ENCODE measurements around the gene ANO7.

Gene ANO7

DNA sequence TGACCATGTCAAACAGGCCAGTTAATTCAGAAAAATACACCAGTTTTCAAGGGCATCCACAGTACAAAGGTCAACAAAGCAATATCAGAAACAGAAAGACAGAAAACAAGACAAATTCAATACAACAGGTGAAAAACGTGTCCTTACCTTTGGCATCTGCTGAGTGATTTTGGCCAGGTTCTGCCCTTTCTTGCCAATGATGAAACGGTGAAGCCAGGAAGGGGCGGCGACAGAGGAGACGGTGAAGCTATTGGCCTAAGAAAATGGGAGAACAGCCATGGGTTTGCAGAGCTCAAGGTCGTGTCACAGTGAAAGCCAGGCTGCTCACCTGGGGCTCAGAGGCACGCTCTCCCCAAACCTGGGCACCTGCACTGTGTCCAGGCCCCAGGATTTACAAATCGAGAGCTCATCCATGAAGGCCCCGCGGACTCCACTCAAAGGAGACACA, 66.5 kb downstream of the ANO7 start:
- no peak for DNase-seq (ENCODE audit: low read depth)

DNA sequence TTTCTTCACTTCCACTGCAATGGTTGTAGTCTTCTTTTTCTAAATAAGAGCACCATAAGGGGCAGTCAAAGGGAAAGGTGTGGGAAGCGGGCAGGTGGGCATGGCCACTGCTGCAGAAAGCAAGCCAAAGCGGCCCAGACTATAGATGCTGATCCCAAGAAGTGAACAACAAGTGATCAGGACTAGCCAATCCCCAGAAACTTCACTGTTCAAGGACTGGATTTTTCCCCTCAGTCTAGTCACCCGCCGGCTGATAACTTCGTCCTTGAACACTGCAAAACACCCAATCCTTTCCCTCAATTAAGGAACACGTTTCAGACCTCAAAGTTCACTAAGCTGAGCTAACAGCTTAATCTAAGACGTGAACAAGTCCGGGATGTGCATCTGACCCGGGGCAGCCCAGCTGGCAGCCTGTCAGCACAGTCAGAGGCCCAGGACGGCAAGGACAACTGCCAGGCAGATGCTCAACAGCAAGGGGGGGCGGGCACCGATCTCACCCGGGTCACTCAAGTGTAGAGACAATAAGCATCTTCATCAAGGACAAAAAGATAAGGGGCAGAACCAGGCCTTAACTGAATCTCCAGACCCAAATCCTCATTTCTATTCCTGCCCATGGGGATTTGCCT, 67.2 kb downstream of the ANO7 start:
- no peak for DNase-seq (ENCODE audit: low read depth)

DNA sequence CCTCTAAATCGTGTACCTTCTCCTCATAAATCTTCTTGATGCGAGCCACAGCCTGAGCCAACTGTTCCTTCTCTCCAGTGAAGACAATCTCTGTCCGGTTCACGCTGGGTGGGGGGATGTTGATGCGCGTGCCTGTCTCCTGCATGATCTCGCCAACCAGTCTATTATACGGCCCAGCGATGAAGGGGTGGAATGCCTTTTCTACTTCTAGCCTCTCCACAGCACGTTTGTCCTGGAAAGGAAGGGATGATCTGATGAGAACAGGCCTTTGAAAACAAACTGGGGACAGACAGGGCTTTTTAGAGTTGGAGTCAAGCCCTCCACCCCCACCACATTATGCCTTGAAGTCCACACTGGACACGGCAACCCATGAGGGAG, 67.7 kb downstream of the ANO7 start:
- DNase-seq (ENCODE audit: low read depth), result no peak

DNA sequence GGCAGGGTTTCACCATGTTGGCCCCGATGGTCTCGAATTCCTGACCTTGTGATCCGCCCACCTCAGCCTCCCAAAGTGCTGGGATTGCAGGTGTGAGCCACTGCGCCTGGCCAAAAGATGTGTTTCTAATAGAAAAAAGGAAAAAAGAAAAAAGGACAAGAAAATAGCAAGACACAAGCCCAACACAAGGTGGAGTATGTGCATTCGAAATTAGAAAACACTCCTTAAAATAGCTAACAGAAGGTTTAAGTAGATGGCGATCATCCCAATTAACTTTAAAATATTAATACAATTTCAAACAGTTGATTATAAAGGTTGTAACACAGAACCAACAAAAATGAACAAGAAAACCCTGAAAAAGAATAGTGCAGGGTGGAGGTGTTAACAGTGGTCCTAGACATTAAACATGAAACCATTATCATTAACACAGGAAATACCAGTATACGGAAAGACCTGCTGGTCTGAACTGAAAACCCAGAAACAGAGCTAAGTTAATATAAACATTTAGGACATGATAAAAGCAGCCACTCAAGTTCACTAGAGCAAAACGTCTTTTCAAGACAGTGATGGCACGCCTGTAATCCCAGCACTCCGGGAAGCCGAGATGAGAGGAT, 69.0 kb downstream of the ANO7 start:
- no peak for DNase-seq (ENCODE audit: low read depth)

DNA sequence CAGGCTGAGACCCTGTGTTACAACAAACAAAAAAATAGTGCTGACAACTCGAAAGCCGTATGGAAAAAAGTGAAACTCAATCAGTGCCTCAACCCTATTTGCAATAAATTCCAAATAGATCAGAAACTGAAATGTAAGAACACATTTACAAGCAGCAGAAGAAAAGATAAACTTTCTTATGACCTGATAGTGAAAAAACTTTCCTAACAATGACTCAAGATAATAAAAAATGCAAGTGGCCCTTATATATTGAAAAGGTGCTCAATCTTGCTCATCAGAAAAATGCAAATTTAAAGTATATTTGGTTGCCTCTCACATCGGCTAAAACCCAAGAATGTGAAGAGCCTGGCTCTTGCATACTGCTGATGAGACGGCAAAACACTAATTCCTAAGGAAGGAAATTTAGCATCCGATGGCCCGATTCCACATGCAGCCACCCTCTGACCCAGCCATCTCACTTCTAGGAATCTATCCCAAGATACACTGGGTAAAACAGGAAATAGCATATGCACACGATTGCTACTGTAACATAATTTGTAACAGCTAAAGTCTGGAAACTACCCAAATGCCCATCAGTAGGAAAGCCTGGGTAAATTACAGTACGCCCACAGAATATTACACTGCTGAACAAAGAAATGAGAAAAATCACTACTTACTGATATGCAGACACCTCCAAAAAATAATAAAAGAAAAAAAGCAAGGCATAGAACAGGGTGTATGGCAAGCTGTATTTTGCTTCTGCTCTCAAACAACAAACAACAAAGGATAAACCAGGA, 70.2 kb downstream of the ANO7 start:
- DNase-seq (ENCODE audit: low read depth), result no peak

DNA sequence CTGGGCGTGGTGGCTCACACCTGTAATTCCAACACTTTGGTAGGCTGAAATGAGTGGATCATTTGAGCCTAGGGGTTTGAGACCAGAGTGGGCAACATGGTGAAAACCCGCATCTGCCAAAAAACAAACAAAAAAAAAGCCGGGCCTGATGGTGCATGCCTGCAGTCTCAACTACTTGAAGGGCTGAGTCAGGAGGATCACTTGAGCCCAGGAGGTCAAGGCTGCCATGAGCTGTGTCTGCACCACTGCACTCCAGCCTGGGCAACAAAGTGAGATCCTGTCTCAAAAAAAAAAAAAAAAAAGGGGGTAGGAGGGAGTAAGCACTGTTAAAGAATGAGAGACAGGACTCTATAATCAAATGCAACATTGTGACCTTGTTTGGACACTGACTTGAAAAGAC, 72.4 kb downstream of the ANO7 start:
- DNase-seq (ENCODE audit: low read depth), result no peak

DNA sequence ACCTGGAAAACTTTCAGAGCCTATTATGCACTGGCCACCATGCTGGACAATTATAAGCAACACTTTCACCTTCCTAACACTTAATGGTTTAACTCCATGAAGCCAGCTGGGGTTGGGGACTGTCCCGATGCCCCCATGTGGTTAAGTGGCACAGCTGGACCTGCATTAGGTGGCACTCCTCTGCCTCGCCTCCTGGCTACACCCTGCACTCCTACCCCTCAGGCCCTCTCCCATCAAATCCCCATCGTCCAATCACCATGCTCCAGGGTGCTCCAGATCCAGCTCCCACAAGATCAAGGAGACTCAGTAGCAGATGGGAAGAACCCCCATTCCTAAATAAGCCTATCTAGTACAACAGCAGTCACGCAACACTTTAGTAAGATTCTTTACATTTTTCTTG, 73.2 kb downstream of the ANO7 start:
- DNase-seq (ENCODE audit: low read depth), result no peak

DNA sequence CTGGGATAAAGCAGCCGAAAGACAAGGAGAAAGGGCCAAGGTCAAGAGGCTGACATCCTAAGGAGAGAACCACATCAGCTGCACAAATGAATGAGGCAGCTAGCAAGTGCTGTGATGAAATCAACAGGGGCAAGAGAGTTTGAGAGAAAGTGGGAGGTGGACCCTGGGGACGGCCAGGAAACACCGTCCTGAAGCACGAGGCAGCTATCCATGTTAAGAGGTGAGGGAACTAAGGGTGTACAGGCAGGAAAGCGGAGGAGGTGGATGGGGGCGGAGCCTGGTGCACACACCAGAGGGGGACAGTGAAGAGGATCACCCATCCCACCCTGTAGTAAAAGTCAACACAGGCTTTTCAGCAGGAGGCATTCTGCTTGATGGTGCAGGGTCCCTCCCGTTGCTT, 74.6 kb downstream of the ANO7 start:
- no peak for DNase-seq (ENCODE audit: low read depth)

DNA sequence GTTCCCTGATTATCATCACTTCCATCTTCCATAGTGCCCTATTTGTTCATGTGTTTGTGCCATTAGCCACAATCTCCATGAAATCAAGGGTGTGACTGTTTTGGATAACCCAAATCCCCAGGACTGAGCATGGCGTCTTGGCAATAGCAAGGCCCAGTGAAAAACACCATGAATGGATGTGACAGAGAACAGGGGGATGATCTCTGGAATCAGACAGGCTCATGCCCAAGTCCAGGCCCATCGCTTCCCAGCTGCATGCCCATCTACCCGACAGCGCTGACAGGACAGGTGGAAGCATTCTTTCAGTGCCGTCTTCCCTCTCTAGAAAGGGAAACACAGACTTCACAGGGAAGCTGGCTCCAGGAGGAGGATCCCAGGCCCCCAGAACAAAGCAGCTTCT, 77.0 kb downstream of the ANO7 start:
- no peak for DNase-seq (ENCODE audit: low read depth)

DNA sequence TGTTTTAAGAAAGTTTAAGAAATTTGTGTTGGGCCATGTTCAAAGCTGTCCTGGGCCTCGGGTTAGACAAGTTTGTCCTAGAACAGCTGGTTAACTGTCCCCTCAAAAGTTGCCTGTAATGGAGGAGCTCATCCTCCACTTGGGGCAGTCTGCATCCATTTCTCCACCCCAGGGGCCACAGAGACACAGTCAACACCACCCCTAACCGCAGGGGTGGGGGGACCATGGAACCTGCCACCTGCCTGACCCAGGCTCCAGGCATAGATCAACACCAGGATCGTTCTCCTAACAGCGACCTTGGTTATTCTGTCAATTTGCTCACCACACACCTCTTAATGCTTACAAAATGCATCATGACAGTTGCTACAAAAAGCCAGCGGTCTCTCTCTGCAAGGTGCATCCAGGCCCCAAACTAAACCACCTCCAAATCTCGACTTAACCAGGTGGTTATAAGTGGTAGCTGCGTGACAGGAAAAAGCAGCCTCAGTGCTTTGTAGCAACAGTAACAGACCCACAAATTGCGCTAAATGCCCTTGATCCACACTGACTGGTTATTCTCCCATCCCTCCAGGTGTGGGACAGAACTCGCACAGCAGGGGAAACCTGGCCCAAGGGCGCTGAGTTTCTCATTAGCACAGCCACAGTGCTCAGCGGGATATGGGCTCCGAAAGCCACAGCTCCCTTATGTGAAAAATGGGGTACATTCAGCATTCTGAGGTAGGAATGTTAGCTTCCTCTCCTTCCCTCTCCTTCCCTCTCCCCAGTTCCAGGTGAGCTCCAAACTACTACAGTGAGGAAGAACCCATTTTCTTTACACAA, 79.0 kb downstream of the ANO7 start:
- no peak for DNase-seq (ENCODE audit: low read depth)

DNA sequence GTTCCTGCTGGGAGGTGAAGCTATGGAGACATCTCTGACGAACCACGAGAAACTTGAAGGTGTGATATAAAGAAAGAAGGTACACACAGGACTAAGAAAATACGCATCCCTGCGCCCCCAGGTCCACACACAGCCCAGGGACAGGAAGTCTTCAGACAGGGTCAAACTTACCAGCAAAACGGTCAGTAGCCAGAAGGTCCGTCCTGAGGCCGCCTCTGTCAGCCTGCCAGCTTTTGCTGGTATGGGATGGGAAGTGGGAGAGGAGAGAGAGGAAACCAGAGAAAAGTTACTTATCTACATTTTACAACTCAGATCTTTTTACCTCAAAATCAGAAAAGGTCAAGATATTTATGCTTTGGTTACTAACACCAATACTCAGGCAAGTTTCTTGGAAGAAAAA, 79.8 kb downstream of the ANO7 start:
- DNase-seq (ENCODE audit: low read depth), result no peak

DNA sequence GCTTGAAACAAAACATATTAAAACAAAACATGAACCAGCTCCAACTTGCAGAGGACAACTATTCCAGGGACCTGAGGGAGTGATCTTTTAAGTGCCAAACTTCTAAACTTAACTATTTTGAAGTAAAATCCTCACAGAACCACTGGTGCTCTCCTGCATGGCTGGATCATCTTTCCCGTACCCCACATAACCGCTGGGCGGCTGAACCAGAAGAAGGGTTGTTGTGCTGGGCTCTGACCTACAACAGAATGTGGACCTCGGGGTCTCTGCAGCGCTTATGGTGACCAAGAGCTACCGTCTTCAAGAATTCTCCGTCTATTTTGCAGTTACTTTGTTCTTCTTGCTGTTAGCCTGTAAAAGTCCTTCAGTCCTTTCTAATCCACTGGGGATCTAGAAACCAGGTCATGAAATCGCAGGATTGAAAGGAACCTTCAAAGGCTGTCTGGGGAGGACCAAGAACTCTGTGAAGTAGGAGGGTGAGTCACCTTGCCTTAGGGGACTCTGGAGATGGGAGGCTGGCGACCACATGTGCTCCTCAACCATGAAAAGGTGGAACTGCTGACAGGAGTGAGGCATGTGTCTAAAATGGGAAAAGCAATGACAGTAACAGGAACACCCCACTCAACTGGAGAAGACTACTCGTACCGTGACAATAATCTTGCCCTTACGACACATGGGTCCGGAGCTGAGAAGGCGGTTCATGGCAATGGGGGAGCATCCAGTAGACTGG, 80.4 kb downstream of the ANO7 start:
- DNase-seq (ENCODE audit: low read depth), result no peak

DNA sequence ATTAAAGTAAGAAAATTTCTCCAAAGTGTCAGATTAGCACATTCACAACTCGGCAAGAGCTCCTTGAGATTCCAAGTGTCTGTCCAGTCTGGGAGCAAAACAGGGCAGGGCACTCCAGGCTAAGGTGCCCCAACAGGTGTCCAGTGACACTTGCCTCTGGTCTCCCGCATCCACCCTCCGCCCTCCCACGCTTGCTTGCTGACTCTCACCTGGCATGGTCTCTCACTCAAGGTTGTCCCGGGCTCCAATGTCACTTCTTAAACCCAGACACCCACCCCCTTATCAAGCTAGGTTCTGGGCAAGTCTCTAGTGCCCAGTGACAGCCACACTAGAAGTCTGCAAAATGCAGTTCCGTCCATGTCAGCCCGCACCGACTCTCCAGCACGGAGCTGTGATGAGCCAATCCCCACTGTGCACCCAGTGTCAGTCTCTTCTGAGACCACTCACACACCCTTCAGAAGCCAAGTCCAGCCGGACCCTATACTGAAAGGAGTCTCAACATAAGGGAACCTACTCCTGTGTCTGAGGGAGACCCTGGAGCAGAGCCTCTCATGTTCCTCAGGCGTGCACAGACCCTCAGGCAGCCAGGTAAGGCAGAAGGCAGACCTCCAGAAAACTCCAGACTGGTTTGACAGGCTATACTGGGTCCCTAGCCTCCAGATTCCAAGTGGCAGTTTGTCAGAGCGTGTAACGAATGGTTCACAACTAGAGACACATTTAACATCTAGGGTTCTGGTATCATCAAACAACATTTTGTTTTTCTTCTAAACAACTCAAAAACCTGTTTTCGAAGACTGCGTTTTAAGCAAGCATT, 81.4 kb downstream of the ANO7 start:
- no peak for DNase-seq (ENCODE audit: low read depth)

DNA sequence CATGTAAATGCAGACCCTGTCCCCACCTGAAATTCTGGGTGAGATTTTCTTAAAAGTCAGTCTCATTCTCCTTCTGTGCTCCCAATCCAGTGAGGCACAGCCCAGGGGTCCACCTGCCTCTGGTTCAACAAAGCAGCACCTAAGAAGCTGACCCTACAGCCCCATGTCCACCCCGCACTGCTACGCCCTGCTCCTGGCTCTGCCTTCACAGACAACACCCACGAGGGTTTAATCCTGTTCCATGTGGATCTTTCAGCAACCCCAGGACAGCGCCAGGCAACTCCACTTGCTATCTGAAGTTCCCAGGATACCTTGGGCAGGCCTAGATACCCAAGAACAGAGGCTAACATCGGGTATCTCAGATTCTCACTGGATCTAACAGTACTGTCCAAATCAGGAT, 82.1 kb downstream of the ANO7 start:
- no peak for DNase-seq (ENCODE audit: low read depth)

DNA sequence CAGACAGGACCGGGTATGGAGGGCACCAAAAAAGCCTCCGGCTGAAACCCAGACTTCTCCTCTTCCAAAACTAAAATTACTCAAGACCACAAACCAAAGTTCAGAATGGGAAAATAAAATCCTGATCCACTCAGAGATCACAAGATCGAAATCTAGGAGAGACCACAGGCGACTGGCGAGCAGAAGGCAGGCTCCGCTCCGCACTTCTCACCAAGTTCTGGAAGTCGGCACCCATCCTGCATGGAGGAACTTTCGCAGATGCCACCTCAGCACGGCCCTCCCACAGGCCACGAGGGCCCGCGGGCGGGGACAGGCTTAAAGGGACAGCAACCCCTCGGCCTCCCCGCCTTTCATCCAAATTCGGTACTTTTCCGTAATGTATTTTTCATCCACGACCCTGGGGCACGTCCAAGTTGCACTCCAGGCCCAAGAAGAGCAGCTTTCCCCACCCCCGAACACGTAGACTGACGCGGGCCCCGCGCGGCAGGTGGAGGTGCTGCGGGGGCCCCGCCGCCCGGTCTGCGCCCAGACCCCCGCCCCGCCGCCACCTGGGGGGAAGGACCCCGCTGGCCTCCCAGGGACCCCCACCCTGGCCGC, 83.3 kb downstream of the ANO7 start:
- DNase-seq (ENCODE audit: low read depth), result peak; percentile 32

DNA sequence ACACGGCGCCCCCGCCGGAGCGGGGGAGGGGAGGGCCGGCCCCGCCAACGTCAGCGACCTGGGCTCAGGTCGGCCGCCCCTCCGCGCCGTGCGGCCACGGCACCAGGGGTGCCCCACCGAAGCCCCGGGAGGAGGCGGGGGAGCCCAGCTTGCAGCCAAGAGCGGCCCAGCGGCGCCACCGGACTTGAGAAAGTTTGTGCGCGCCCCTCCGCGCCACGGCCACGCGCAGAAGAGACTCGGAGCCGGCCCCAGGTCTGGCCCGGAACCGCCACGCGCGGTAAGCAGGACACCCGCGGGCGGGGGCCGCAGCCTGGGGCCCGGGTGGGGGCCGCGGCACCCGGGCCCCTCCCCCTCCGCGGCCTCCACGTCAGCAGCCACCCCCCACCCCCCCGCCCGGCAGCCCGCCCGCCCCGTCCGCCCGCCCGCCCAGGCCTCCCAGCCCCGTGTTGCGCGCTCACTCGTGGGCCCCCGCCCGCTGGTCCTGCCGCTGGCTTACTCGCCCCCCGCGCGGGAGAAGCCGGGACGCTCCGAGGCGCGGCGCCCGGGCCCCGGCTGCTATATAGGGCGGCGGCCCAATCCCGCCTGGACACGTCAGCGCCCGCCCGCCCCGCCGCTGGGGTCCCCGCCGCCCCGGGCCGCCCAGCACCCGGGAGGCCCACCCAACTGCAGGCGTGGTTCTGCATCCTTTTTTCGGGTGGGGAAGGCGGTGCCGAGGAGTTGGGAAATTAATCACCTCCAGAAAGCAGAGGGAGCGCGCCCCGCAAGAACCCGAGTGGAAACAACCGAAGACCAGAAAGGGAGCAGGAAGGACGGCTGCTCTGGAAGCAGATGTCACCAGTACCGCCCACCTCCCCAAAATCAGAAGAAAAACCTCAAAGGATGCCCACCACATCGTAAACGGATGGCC, 84.1 kb downstream of the ANO7 start:
- peak; percentile 42 for DNase-seq (ENCODE audit: low read depth)

DNA sequence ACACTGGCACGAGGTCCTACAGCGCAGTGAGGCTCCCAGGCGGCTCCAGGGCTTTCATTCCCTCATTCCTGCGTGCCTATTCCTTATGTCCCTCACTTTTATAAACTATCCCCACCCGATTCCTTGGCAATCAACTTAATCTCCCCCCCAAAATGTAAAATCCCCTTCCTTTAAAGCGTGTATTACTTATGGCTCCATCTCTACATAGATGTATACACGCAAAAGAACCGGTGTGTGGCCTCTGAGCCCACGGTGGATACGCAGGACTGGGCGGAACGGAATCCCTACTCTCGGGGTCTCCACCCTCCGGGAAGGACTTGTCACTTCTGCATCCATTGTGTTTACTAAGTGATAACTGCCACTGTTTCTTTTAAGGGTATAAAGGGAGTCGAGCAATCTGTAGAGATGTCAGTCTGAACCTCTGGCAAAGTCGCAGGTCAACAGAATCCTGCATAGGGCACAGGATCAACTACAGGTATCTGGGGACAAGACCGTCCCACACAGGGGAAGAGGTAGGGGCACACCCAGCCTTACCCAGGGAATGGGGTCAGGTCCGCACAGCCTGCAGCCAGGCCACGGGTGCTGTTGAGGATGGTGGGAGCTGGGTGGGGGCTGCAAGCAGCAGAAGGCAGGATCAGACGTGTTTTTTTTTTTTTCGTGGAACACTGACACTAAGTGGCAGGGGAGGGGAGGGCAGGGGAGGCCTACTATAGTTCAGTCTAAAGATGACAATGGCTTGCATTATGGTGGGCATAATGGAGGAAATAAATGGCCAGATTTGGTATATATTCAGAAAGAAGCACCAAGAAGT, 84.9 kb downstream of the ANO7 start:
- DNase-seq (ENCODE audit: low read depth), result no peak

DNA sequence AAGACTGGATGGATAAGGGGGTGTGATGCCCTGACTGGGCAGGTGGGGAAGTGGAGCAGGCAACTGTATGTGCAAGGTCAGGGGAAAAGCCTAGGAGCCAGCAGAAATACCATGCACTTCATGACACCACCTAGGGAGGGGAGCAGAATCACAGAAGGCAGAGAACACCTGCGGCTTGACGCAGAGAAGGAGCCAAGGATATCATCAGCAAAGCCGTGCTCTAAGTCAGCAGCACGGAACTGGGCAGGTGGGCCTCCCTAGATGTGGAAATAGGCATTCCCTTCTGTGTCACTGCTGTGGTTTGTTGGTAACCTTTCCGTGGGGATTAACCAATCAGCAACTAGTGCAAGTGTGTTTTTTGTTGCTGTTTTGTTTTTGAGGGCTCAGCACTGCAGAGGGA, 85.7 kb downstream of the ANO7 start:
- DNase-seq (ENCODE audit: low read depth), result no peak

Measured in T-helper 22 cell (primary cell).